WTC11 (cell line): Measurements from ENCODE around the gene PHC1.

ENCODE experiments used
- AR ChIP-seq: fragments of 250-450 bp; sonication (Bioruptor Pico); IDR thresholded peaks from 2 replicates; pipeline ENCODE4 v1.9.0; 2021; ENCODE audit warnings: mild to moderate bottlenecking
- CREB1 ChIP-seq: sonication (generic); formaldehyde crosslinking; IDR thresholded peaks from 2 replicates; pipeline ENCODE4 v1.8.0; 2023; ENCODE audit warnings: mild to moderate bottlenecking, missing genetic modification reagents
- CTCF ChIP-seq: fragments of 200-600 bp; IDR thresholded peaks from 2 replicates; pipeline ENCODE4 v1.8.0; 2022; ENCODE audit warnings: antibody characterized with exemption
- GABPB1 ChIP-seq: sonication (generic); formaldehyde crosslinking; IDR thresholded peaks from 2 replicates; pipeline ENCODE4 v1.8.1; 2023; ENCODE audit warnings: mild to moderate bottlenecking, missing genetic modification reagents
- IRF2 ChIP-seq: sonication (generic); formaldehyde crosslinking; IDR thresholded peaks from 2 replicates; pipeline ENCODE4 v1.8.0; 2022; ENCODE audit warnings: low read depth, missing genetic modification reagents, borderline replicate concordance
- NR3C1 ChIP-seq: sonication (generic); formaldehyde crosslinking; conservative IDR thresholded peaks from 2 replicates; pipeline ENCODE4 v1.8.1; 2023; ENCODE audit warnings: low read depth, mild to moderate bottlenecking, missing genetic modification reagents
- ZNF512 ChIP-seq: sonication (generic); formaldehyde crosslinking; IDR thresholded peaks from 2 replicates; pipeline ENCODE4 v1.8.1; 2022; ENCODE audit warnings: missing genetic modification reagents, borderline replicate concordance

GRCh38 chr12:8894378-8894777 is 19.9 kb upstream of the PHC1 start:
- TF ChIP-seq CTCF: no peak
- no peak for TF ChIP-seq GABPB1 (CRISPR knock-in tag)
- TF ChIP-seq AR: no peak
- TF ChIP-seq IRF2 (CRISPR knock-in tag): no peak
- no peak for TF ChIP-seq ZNF512 (CRISPR knock-in tag)
- TF ChIP-seq CREB1 (CRISPR knock-in tag): no peak
- no peak for TF ChIP-seq NR3C1
